Nephron (organoid): Measurements from ENCODE around the gene DMXL1.

Experiments used
- H3K27ac Mint-ChIP-seq, 3 experiments: 2 replicates each; pipeline ENCODE4 v1.8.0; 2020; ENCODE audit warnings: mixed read lengths in 3 of 3, mild to moderate bottlenecking in 2 of 3, moderate library complexity in 1 of 3
- H3K27me3 Mint-ChIP-seq: 2 replicates; pipeline ENCODE4 v1.8.0; 2021; ENCODE audit warnings: low read depth, mild to moderate bottlenecking, moderate library complexity, mixed read lengths
- H3K36me3 Mint-ChIP-seq: 2 replicates; pipeline ENCODE4 v1.8.0; 2020; ENCODE audit warnings: low read depth, mixed read lengths
- H3K4me1 Mint-ChIP-seq: 2 replicates; pipeline ENCODE4 v1.8.0; 2020; ENCODE audit warnings: mixed read lengths
- H3K4me3 Mint-ChIP-seq, 3 experiments: 2 replicates each; pipeline ENCODE4 v1.8.0; 2020; ENCODE audit warnings: mild to moderate bottlenecking in 3 of 3, mixed read lengths in 3 of 3, moderate library complexity in 2 of 3
- H3K9me3 Mint-ChIP-seq: 2 replicates; pipeline ENCODE4 v1.8.0; 2020; ENCODE audit warnings: mixed read lengths
- TF ChIP-seq, protein P1 (sequence below), 3 experiments: fragments of 200-600 bp; sonication (generic); IDR thresholded peaks; one replicate each; pipeline ENCODE4 v1.5.0; 2021; ENCODE audit warnings: antibody characterized with exemption in 3 of 3; ENCODE audit not compliant: unreplicated experiment in 3 of 3

DMXL1 gene

DNA sequence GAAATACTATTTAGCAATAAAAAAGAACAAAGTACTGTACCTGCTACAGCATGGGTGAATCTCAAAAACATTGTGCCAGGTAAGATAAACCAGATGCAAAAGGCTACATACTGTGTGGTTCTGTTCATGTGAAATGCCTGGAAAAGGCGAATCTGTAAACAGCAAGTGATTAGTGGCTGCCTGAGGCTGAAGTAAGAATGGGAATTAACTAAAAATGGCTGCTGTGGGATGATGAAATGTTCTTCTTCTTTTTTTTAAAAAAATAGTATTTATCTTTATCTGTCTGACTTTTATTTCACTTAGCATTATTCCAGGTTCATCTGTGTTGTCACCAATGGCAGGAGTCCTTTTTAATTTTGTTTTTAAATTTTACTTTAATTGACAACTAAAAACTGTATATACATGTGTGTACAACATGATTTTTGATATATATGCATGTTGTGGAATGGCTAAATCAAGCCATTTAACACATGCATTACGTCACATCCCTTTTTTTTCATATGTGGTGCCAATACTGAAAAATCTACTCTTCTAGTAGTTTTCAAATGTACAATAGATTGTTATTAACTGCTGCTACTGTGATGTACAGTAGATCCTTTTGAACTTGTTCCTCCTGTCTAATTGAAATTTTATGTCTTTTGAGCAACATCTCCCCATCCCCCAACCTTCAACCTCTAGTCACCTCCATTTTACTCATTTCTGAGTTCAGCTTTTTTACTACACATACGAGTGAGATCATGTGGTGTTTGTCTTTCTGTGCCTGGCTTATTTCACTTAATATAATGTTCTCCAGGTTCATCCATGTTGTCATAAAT is 222.0 kb downstream of the DMXL1 start:
- H3K36me3 Mint-ChIP-seq: peaks cover 6% of the 10 kb centered on the region
- H3K9me3 Mint-ChIP-seq: peaks cover 7% of the 10 kb centered on the region
- TF ChIP-seq, protein P1, sequence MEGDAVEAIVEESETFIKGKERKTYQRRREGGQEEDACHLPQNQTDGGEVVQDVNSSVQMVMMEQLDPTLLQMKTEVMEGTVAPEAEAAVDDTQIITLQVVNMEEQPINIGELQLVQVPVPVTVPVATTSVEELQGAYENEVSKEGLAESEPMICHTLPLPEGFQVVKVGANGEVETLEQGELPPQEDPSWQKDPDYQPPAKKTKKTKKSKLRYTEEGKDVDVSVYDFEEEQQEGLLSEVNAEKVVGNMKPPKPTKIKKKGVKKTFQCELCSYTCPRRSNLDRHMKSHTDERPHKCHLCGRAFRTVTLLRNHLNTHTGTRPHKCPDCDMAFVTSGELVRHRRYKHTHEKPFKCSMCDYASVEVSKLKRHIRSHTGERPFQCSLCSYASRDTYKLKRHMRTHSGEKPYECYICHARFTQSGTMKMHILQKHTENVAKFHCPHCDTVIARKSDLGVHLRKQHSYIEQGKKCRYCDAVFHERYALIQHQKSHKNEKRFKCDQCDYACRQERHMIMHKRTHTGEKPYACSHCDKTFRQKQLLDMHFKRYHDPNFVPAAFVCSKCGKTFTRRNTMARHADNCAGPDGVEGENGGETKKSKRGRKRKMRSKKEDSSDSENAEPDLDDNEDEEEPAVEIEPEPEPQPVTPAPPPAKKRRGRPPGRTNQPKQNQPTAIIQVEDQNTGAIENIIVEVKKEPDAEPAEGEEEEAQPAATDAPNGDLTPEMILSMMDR (IDR thresholded peaks at IDR 0.05; ENCODE audit: unreplicated experiment in 3 of 3): no peak
- no peak overlapping the region for H3K4me3 Mint-ChIP-seq
- H3K4me1 Mint-ChIP-seq: peaks cover 39% of the 10 kb centered on the region
- H3K27ac Mint-ChIP-seq: no peak overlapping the region
- no peaks in the 10 kb centered on the region for H3K27me3 Mint-ChIP-seq

GRCh38 chr5:119293516-119293829 is 222.6 kb downstream of the DMXL1 start:
- Mint-ChIP-seq H3K36me3 (peaks cover 6% of the 10 kb centered on the region), H3K27ac (no peak overlapping the region), H3K4me3 (no peak overlapping the region), H3K9me3 (peaks cover 7% of the 10 kb centered on the region), H3K4me1 (peaks cover 33% of the 10 kb centered on the region), H3K27me3 (no peaks in the 10 kb centered on the region)
- TF ChIP-seq, protein P1 (IDR thresholded peaks at IDR 0.05; ENCODE audit: unreplicated experiment in 3 of 3): no peak
